ENCODE results near the gene KLHL3. TPM values are rescaled to one million over a fixed set of nuclear protein-coding genes. Genes with fewer than 3 reads are reported as not detected.

KLHL3 gene
- total RNA-seq, 1 donor from 2014 or later: 5.7 TPM

DNA sequence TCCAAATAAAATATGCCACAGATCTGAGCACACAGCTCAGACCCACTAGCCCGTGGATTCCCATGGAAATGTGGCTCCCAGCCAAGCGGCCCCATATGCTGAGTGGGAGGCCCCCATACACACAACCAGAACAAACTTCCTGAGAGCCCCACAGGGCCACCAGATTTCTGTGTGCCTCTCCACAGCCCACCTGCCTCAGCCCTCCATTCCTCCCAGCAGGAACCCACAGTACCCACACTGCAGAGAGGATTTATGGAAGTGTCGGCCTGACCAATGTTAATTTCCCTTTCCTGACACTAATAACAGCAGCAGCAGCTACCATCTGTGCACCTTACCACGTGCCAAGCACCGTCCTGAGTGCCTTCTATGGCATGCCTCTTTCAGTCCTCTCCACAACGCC is 137.5 kb downstream of the KLHL3 start:
- H3K4me3 Mint-ChIP-seq (ENCODE audit: unreplicated experiment): no peak overlapping the region
- H3K9me3 Mint-ChIP-seq (ENCODE audit: unreplicated experiment): no peaks in the 10 kb centered on the region
- H3K27ac Mint-ChIP-seq (ENCODE audit: unreplicated experiment): no peak overlapping the region
- TF ChIP-seq, protein P1, sequence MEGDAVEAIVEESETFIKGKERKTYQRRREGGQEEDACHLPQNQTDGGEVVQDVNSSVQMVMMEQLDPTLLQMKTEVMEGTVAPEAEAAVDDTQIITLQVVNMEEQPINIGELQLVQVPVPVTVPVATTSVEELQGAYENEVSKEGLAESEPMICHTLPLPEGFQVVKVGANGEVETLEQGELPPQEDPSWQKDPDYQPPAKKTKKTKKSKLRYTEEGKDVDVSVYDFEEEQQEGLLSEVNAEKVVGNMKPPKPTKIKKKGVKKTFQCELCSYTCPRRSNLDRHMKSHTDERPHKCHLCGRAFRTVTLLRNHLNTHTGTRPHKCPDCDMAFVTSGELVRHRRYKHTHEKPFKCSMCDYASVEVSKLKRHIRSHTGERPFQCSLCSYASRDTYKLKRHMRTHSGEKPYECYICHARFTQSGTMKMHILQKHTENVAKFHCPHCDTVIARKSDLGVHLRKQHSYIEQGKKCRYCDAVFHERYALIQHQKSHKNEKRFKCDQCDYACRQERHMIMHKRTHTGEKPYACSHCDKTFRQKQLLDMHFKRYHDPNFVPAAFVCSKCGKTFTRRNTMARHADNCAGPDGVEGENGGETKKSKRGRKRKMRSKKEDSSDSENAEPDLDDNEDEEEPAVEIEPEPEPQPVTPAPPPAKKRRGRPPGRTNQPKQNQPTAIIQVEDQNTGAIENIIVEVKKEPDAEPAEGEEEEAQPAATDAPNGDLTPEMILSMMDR (IDR thresholded peaks at IDR 0.05; ENCODE audit: partially characterized antibody, unreplicated experiment): no peak
- H3K36me3 Mint-ChIP-seq (ENCODE audit: unreplicated experiment): peaks cover 3% of the 10 kb centered on the region
- no peaks in the 10 kb centered on the region for H3K27me3 Mint-ChIP-seq (ENCODE audit: unreplicated experiment)
- no peak for DNase-seq
- no peaks in the 10 kb centered on the region for H3K4me1 Mint-ChIP-seq (ENCODE audit: low read depth, unreplicated experiment)

DNA sequence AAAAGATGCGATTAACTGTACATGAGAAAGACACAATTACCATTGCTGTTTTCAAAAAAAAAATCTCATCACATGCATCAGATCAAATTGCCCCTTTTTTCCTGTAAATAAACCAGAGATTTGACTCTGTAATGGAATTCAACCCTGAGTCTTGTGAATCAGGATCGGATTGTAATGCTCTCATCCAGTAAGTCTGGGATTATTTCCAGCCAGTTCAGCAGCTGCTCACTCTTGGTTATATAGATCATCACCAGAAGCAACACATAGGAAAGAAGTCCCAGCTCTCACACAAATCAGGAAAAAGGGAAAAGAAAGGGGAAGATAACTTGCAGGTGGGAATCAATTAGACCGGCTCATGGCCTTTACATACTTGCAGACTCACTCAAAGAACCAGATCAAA is 138.9 kb downstream of the KLHL3 start:
- H3K4me1 Mint-ChIP-seq (ENCODE audit: low read depth, unreplicated experiment): no peaks in the 10 kb centered on the region
- H3K9me3 Mint-ChIP-seq (ENCODE audit: unreplicated experiment): no peaks in the 10 kb centered on the region
- H3K36me3 Mint-ChIP-seq (ENCODE audit: unreplicated experiment): peaks cover 3% of the 10 kb centered on the region
- TF ChIP-seq, protein P1 (IDR thresholded peaks at IDR 0.05; ENCODE audit: partially characterized antibody, unreplicated experiment): no peak
- DNase-seq: no peak
- no peaks in the 10 kb centered on the region for H3K27me3 Mint-ChIP-seq (ENCODE audit: unreplicated experiment)
- H3K4me3 Mint-ChIP-seq (ENCODE audit: unreplicated experiment): no peak overlapping the region
- no peak overlapping the region for H3K27ac Mint-ChIP-seq (ENCODE audit: unreplicated experiment)

DNA sequence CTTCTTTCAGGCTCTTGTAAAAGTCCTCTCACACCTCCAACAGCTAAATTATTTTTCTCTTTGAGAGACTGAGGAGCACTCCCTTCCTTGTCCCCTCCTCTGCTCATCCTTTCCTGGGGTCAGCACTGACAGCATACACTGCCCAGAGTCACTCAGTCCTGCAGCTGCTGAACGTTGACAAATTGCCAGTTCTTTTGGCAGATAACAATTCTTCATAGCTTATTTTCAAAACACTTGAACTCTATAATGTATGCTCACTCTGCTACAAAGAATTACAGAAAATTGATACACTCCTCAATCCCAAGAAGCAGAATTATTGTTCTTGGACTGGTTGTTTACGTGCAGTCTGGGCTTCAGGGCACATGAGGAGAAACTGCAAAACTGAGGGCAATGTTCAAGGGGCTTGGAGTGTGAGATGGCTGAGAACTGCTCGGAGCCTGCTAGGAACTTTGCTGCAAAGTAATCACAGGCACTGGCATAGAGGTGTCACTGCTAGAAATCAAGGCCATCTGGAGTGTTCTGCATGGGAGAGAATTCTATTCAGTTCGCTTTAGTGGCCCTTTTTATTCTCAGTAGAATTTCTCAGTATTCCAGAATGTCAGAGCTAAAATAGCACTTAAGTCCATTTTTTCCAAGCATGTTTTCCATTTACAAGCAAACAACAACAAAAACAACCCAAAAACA is 140.4 kb downstream of the KLHL3 start:
- no peaks in the 10 kb centered on the region for H3K27me3 Mint-ChIP-seq (ENCODE audit: unreplicated experiment)
- no peak overlapping the region for H3K4me3 Mint-ChIP-seq (ENCODE audit: unreplicated experiment)
- DNase-seq: no peak
- no peaks in the 10 kb centered on the region for H3K9me3 Mint-ChIP-seq (ENCODE audit: unreplicated experiment)
- TF ChIP-seq, protein P1 (IDR thresholded peaks at IDR 0.05; ENCODE audit: partially characterized antibody, unreplicated experiment): no peak
- H3K4me1 Mint-ChIP-seq (ENCODE audit: low read depth, unreplicated experiment): no peaks in the 10 kb centered on the region
- H3K36me3 Mint-ChIP-seq (ENCODE audit: unreplicated experiment): peaks cover 3% of the 10 kb centered on the region
- no peak overlapping the region for H3K27ac Mint-ChIP-seq (ENCODE audit: unreplicated experiment)

GRCh38 chr5:137594717-137595116 is 141.2 kb downstream of the KLHL3 start:
- H3K4me3 Mint-ChIP-seq (ENCODE audit: unreplicated experiment): no peak overlapping the region
- no peaks in the 10 kb centered on the region for H3K4me1 Mint-ChIP-seq (ENCODE audit: low read depth, unreplicated experiment)
- no peak overlapping the region for H3K27ac Mint-ChIP-seq (ENCODE audit: unreplicated experiment)
- DNase-seq: no peak
- H3K9me3 Mint-ChIP-seq (ENCODE audit: unreplicated experiment): no peaks in the 10 kb centered on the region
- TF ChIP-seq, protein P1 (IDR thresholded peaks at IDR 0.05; ENCODE audit: partially characterized antibody, unreplicated experiment): no peak
- H3K27me3 Mint-ChIP-seq (ENCODE audit: unreplicated experiment): no peaks in the 10 kb centered on the region
- H3K36me3 Mint-ChIP-seq (ENCODE audit: unreplicated experiment): peaks cover 3% of the 10 kb centered on the region

- H3K4me1 Mint-ChIP-seq (ENCODE audit: low read depth, unreplicated experiment): no peaks in the 10 kb centered on the region
- no peak for DNase-seq
- H3K4me3 Mint-ChIP-seq (ENCODE audit: unreplicated experiment): no peak overlapping the region
- H3K36me3 Mint-ChIP-seq (ENCODE audit: unreplicated experiment): no peaks in the 10 kb centered on the region
- no peaks in the 10 kb centered on the region for H3K9me3 Mint-ChIP-seq (ENCODE audit: unreplicated experiment)
- TF ChIP-seq, protein P1 (IDR thresholded peaks at IDR 0.05; ENCODE audit: partially characterized antibody, unreplicated experiment): no peak
- H3K27ac Mint-ChIP-seq (ENCODE audit: unreplicated experiment): no peak overlapping the region
- H3K27me3 Mint-ChIP-seq (ENCODE audit: unreplicated experiment): no peaks in the 10 kb centered on the region
Measured at GRCh38 chr5:137592317-137592716, 143.6 kb downstream of the KLHL3 start.

Measured in glutamatergic neuron (in vitro differentiated cells).